ENCODE data around the gene ZNF598.

GRCh38 chr16:1979271-1980029 is 30.2 kb downstream of the ZNF598 start:
- TF ChIP-seq CTCF (IDR thresholded peaks at IDR 0.05; ENCODE audit: insufficient read depth, low read length, poor library complexity, severe bottlenecking): no peak
- no peak for TF ChIP-seq EZH2phosphoT487 (conservative IDR thresholded peaks at IDR 0.05; ENCODE audit: low read length)

Data from SU-DHL-6 (cell line).